Ascending aorta (tissue), 2 donors: ENCODE data around the gene EEIG2. TPM values are rescaled to one million over a fixed set of nuclear protein-coding genes. Genes with fewer than 3 reads are reported as not detected.

Experiments used
- DNase-seq, 2 donors: peaks; one replicate each; pipeline ENCODE4 v3.0.0-alpha.2; 2019; ENCODE audit warnings: low spot score in 2 of 2
- H3K27ac ChIP-seq, 2 donors: fragments of 200-600 bp; sonication (generic); one replicate each; pipeline ENCODE4 v1.5.1; 2016 to 2017; ENCODE audit warnings: mild to moderate bottlenecking in 1 of 2
- H3K27me3 ChIP-seq: fragments of 200-600 bp; sonication (generic); one replicate; pipeline ENCODE4 v1.5.1; 2017
- H3K36me3 ChIP-seq, 2 donors: fragments of 200-600 bp; sonication (generic); one replicate each; pipeline ENCODE4 v1.5.1; 2016
- H3K4me1 ChIP-seq, 2 donors: fragments of 200-600 bp; sonication (generic); one replicate each; pipeline ENCODE4 v1.5.1; 2016 to 2017; ENCODE audit warnings: mild to moderate bottlenecking in 1 of 2
- H3K4me3 ChIP-seq, 2 donors: fragments of 200-600 bp; sonication (generic); one replicate each; pipeline ENCODE4 v1.5.1; 2016 to 2017; ENCODE audit warnings: mild to moderate bottlenecking in 1 of 2
- H3K9me3 ChIP-seq, 2 donors: fragments of 200-600 bp; sonication (generic); one replicate each; pipeline ENCODE4 v1.5.1; 2016
- intact Hi-C: fragments of 100-400 bp; cut with DNase I; formaldehyde crosslinking; loops from one replicate; pipeline ENCODE4 v1.15.1; 2023
- total RNA-seq: library from RNA; depleted of rRNA; stranded (reverse); fragments of >200 nt; gene quantifications from one replicate; pipeline ENCODE4 v1.1.0, GENCODE V29; 2016
- TF ChIP-seq, protein P1 (sequence below), 3 experiments: fragments of 200-600 bp in 2 of 3; fragments of 450-650 bp in 1 of 3; sonication (generic) in 2 of 3; IDR thresholded peaks; one replicate each; pipeline ENCODE4 v1.5.1; 2016 to 2019; ENCODE audit warnings: antibody characterized with exemption in 3 of 3, mild to moderate bottlenecking in 1 of 3, moderate library complexity in 1 of 3

EEIG2 gene
- total RNA-seq, 1 donor from 2014 or later: 9.6 TPM

DNA sequence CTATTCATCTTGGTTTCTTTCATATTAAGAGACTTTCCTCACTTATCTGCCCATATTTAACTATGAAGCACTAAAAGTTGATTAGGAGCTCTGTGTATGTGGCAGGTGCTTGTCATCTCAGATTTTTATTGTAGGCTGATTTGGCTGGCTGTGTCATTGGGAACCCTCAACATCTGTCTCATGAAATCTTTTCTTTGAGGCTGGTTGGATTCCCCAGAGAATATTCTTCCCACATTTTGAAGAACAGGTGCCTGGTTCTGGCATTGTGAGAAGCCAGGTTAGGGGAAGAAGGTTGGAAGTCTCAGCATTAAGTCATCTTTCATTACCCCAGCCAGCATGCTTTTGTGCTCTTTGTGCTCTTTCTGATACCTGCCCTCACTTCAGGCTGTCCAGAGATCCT lies 37.1 kb downstream of the EEIG2 start:
- H3K36me3 ChIP-seq: no peaks in the 10 kb centered on the region
- H3K27ac ChIP-seq: no peak overlapping the region
- intact Hi-C loops: no loop called here
- H3K27me3 ChIP-seq: no peaks in the 10 kb centered on the region
- TF ChIP-seq, protein P1, sequence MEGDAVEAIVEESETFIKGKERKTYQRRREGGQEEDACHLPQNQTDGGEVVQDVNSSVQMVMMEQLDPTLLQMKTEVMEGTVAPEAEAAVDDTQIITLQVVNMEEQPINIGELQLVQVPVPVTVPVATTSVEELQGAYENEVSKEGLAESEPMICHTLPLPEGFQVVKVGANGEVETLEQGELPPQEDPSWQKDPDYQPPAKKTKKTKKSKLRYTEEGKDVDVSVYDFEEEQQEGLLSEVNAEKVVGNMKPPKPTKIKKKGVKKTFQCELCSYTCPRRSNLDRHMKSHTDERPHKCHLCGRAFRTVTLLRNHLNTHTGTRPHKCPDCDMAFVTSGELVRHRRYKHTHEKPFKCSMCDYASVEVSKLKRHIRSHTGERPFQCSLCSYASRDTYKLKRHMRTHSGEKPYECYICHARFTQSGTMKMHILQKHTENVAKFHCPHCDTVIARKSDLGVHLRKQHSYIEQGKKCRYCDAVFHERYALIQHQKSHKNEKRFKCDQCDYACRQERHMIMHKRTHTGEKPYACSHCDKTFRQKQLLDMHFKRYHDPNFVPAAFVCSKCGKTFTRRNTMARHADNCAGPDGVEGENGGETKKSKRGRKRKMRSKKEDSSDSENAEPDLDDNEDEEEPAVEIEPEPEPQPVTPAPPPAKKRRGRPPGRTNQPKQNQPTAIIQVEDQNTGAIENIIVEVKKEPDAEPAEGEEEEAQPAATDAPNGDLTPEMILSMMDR (IDR thresholded peaks at IDR 0.05): no peak
- no peaks in the 10 kb centered on the region for H3K9me3 ChIP-seq
- no peak for DNase-seq
- no peak overlapping the region for H3K4me3 ChIP-seq
- H3K4me1 ChIP-seq: peaks cover 0 to 15% of the 10 kb centered on the region in 2 donors

GRCh38 chr1:108598340-108598739 lies 38.4 kb downstream of the EEIG2 start:
- H3K4me1 ChIP-seq: peaks cover 0 to 9% of the 10 kb centered on the region in 2 donors
- no peak for DNase-seq
- no peaks in the 10 kb centered on the region for H3K27me3 ChIP-seq
- H3K36me3 ChIP-seq: peaks cover 0 to 8% of the 10 kb centered on the region in 2 donors
- H3K4me3 ChIP-seq: no peak overlapping the region
- H3K9me3 ChIP-seq: no peaks in the 10 kb centered on the region
- intact Hi-C loops: no loop called here
- H3K27ac ChIP-seq: no peak overlapping the region
- TF ChIP-seq, protein P1 (IDR thresholded peaks at IDR 0.05): no peak

DNA sequence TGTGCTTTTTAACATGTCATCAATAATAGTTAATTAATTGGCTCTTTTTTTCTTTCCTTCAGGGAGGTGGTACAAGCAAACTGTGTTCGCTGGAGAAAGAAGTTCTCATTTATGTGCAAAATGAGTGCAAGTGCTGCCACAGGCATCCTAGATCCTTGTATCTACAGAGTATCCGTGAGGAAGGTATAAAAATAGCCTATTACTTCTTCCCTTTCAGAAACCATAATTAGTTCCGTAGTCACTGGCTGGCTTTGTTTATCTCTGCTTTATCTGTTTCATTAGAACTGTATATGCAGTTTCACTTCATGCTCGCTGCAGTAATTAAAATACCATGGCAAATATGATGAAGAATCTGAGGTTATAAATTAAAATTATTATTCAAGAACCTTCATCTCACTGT lies 40.6 kb downstream of the EEIG2 start:
- Histone ChIP-seq H3K4me3 (no peak overlapping the region), H3K27ac (no peak overlapping the region), H3K36me3 (peaks cover 0 to 10% of the 10 kb centered on the region in 2 donors), H3K4me1 (peaks cover 0 to 5% of the 10 kb centered on the region in 2 donors), H3K27me3 (no peaks in the 10 kb centered on the region), H3K9me3 (no peaks in the 10 kb centered on the region)
- intact Hi-C loops: no loop called here
- DNase-seq: no peak
- TF ChIP-seq, protein P1 (IDR thresholded peaks at IDR 0.05): no peak

DNA sequence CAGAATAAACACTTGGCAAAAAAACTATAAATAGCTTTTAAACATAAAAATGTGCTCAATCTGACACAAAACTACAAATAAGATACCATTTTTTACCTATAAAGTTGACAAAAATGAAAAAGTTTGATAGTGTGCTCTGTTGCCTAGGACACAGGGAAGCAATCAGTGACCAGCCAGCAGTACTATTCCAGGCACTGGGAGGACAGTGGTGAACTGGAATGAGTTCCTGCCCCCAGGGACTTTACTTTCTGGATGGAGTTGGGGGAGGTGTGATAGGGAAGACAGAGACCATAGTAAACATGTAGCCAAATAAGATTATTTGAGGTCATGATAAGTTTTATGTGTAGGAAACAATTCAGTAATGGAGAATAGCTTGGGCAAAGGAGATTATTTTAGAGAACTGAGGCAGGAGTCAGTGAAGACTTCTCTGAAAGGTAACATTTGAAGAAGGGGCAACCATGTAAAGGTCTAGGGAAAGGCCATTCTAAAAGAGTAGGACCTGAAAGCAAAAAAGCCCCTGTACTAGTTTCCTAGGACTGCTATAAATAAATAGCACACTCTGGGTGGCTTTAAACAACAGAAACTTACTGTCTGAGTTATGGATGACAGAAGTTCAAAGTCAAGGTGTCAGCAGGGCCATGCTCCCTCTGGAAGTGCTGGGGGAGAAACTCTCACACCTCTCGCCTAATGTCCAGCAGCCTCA lies 42.0 kb downstream of the EEIG2 start:
- no peak overlapping the region for H3K4me3 ChIP-seq
- H3K4me1 ChIP-seq: no peaks in the 10 kb centered on the region
- intact Hi-C loops: no loop called here
- no peak overlapping the region for H3K27ac ChIP-seq
- DNase-seq: no peak
- H3K36me3 ChIP-seq: peaks cover 0 to 10% of the 10 kb centered on the region in 2 donors
- TF ChIP-seq, protein P1 (IDR thresholded peaks at IDR 0.05): no peak
- no peaks in the 10 kb centered on the region for H3K9me3 ChIP-seq
- no peaks in the 10 kb centered on the region for H3K27me3 ChIP-seq

DNA sequence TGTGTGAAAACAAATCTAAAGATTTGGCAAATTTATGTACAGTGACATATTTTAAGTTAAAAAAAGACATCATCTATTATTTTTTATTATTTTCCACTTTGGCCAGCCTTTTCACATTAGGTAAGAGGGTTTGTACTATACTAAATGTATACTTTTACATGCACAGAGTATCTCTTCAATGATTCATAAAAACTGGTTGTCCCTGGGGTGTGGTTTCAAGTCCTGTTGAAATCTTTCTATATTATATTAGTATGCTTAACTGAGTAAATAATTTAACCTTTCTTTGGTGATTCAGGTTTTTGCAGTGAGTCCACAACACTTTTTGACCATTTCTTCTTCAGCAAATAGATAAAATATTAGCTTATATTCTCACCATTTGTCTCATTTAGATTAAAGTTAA lies 45.7 kb downstream of the EEIG2 start:
- no peaks in the 10 kb centered on the region for H3K27me3 ChIP-seq
- H3K9me3 ChIP-seq: no peaks in the 10 kb centered on the region
- peaks cover 0 to 10% of the 10 kb centered on the region in 2 donors for H3K36me3 ChIP-seq
- H3K4me3 ChIP-seq: no peak overlapping the region
- TF ChIP-seq, protein P1 (IDR thresholded peaks at IDR 0.05): no peak
- no peaks in the 10 kb centered on the region for H3K4me1 ChIP-seq
- no peak overlapping the region for H3K27ac ChIP-seq
- no peak for DNase-seq
- intact Hi-C loops: no loop called here
